Erythroblast (primary cell): Measurements from ENCODE around the gene LRRC28.

Experiments used
- GATA1 ChIP-seq: IDR thresholded peaks from 2 replicates; pipeline ENCODE4 v1.6.1; 2011; ENCODE audit warnings: low read depth, mild to moderate bottlenecking, control low read depth, low read length, moderate library complexity
- POLR2A ChIP-seq: IDR thresholded peaks from 2 replicates; pipeline ENCODE4 v1.6.1; 2011; ENCODE audit warnings: mild to moderate bottlenecking, low read length

- TF ChIP-seq POLR2A (no peak), GATA1 (no peak)
Observed at GRCh38 chr15:99344639-99345038, 93.4 kb downstream of the LRRC28 start.
